ENCODE results near the gene TAF1A. TPM values are rescaled to one million over a fixed set of nuclear protein-coding genes. Genes with fewer than 3 reads are reported as not detected.

Gene TAF1A
- total RNA-seq, 1 experiment from 2014 or later: 21.4 TPM

DNA sequence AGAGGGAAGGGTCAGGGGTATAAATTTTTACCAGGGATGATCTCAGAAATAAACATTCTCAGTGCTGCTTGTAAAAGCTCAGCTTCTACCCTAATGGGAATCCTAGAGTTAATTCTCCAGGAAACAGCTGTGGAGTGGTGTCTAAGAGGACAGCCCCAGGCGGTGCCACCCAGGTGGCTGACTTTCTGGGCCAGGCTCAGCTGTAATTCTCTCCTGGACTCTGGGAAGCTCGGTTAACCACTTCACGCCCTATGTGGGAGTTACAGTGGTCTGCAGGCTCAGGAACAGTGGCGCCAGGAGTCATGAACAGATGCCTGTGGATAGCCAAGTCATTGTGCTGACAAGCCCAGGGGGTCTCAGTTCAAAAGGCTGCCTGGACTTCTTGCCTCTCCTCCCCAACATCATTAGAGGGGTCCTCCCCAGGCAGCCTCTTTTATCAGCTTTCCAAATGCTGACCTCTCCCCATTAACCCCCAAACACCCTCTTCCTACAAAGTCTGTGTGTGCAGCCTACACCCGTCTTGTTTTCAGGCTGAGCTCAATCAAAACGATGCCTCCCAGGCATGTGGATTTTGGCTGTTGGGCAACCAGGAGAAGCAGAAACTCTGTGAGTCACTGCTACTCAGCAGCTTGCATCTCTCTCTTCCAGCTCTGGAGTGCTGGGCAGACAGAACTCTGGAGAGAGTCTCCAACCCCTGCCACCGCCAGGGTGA is 43.0 kb downstream of the TAF1A start:
- Histone ChIP-seq H3K36me3 (ENCODE audit: control insufficient read depth in 1 of 2, insufficient read depth in 2 of 2, low read length in 2 of 2) (no peaks in the 10 kb centered on the region), H3K27ac (ENCODE audit: low read depth, low read length) (no peak overlapping the region), H2AFZ (ENCODE audit: low read depth, low read length, poor library complexity, severe bottlenecking) (no peak overlapping the region), H3K9me3 (ENCODE audit: control insufficient read depth in 1 of 2, insufficient read depth in 1 of 2, low read depth in 1 of 2, low read length in 2 of 2) (no peaks in the 10 kb centered on the region), H3K4me3 (replicated peaks in 1 of 2; ENCODE audit: low read depth in 1 of 2, low read length in 2 of 2) (no peak overlapping the region), H3K9me2 (ENCODE audit: insufficient read depth) (no peaks in the 10 kb centered on the region), H3K79me2 (ENCODE audit: insufficient read depth, low read length) (no peaks in the 10 kb centered on the region), H3K27me3 (ENCODE audit: insufficient read depth, low read length) (no peaks in the 10 kb centered on the region), H3K4me2 (ENCODE audit: low read length) (no peak overlapping the region), H3K9ac (ENCODE audit: low read length) (no peak overlapping the region), H4K20me1 (ENCODE audit: insufficient read depth) (no peaks in the 10 kb centered on the region), H3K4me1 (ENCODE audit: control insufficient read depth in 1 of 2, insufficient read depth in 2 of 2, low read length in 2 of 2) (no peaks in the 10 kb centered on the region)
- intact Hi-C loops (cut with micrococcal nuclease): no loop called here
- TF ChIP-seq ZNF274 (IDR thresholded peaks at IDR 0.05; ENCODE audit: low read depth, low read length) (no peak), YY1 (IDR thresholded peaks at IDR 0.05; ENCODE audit: extremely low read depth, insufficient replicate concordance, low read depth, low read length) (no peak)
- ATAC-seq (no peak), DNase-seq (ENCODE audit: low read depth, low spot score) (no peak)
- BruUV-seq (replicated peaks): no TSS peak
- RAD21 ChIA-PET (ENCODE audit: low non-redundant PET in 1 of 2, low total read pairs in 2 of 2, uncharacterized antibody in 2 of 2, unreplicated experiment in 2 of 2): no interaction called here
- POLR2A ChIA-PET: no interaction called here
- CTCF ChIA-PET: interaction anchor here (1.0 kb wide), 1 partner anchor 88 kb away, joined by 3 read pairs; no protein-coding TSS in a partner anchor

DNA sequence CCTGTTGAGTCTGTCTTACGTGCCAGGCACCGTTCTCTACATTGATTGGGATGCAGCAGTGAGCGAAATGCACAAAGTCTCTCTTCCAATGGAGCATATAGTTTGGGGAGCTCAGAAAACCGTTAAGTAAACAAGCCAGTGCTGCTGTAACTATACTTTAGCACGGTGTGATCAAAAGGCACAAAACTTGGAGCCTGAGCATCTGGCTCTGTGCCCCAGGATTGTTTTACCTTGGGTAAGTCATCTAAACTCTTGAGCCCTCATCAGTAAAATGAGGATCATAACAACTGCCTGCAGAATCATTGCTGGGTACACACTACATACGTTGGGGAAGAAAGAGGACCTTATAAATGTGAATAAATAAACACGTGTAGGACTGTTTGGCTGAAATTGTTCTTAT is 43.6 kb downstream of the TAF1A start:
- no peaks in the 10 kb centered on the region for H3K36me3 ChIP-seq (ENCODE audit: control insufficient read depth in 1 of 2, insufficient read depth in 2 of 2, low read length in 2 of 2)
- ChIA-PET POLR2A (no interaction called here), CTCF (no interaction called here), RAD21 (ENCODE audit: low non-redundant PET in 1 of 2, low total read pairs in 2 of 2, uncharacterized antibody in 2 of 2, unreplicated experiment in 2 of 2) (no interaction called here)
- DNase-seq (ENCODE audit: low read depth, low spot score) (no peak), ATAC-seq (no peak)
- TF ChIP-seq, protein P1, sequence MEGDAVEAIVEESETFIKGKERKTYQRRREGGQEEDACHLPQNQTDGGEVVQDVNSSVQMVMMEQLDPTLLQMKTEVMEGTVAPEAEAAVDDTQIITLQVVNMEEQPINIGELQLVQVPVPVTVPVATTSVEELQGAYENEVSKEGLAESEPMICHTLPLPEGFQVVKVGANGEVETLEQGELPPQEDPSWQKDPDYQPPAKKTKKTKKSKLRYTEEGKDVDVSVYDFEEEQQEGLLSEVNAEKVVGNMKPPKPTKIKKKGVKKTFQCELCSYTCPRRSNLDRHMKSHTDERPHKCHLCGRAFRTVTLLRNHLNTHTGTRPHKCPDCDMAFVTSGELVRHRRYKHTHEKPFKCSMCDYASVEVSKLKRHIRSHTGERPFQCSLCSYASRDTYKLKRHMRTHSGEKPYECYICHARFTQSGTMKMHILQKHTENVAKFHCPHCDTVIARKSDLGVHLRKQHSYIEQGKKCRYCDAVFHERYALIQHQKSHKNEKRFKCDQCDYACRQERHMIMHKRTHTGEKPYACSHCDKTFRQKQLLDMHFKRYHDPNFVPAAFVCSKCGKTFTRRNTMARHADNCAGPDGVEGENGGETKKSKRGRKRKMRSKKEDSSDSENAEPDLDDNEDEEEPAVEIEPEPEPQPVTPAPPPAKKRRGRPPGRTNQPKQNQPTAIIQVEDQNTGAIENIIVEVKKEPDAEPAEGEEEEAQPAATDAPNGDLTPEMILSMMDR (IDR thresholded peaks at IDR 0.05 in 2 of 3, conservative IDR thresholded peaks at IDR 0.05 in 1 of 3; ENCODE audit: borderline replicate concordance in 1 of 3, insufficient read depth in 1 of 3, low read depth in 2 of 3, low read length in 2 of 3): no peak
- no peak for TF ChIP-seq EGR1 (IDR thresholded peaks at IDR 0.05; ENCODE audit: low read depth)
- TF ChIP-seq, protein P2, sequence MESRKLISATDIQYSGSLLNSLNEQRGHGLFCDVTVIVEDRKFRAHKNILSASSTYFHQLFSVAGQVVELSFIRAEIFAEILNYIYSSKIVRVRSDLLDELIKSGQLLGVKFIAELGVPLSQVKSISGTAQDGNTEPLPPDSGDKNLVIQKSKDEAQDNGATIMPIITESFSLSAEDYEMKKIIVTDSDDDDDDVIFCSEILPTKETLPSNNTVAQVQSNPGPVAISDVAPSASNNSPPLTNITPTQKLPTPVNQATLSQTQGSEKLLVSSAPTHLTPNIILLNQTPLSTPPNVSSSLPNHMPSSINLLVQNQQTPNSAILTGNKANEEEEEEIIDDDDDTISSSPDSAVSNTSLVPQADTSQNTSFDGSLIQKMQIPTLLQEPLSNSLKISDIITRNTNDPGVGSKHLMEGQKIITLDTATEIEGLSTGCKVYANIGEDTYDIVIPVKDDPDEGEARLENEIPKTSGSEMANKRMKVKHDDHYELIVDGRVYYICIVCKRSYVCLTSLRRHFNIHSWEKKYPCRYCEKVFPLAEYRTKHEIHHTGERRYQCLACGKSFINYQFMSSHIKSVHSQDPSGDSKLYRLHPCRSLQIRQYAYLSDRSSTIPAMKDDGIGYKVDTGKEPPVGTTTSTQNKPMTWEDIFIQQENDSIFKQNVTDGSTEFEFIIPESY (IDR thresholded peaks at IDR 0.05; ENCODE audit: extremely low read depth, insufficient replicate concordance, low read length): no peak
- no peak for TF ChIP-seq JUND (IDR thresholded peaks at IDR 0.05)
- no peak for TF ChIP-seq EZH2phosphoT487 (IDR thresholded peaks at IDR 0.05; ENCODE audit: borderline replicate concordance)
- no peak for TF ChIP-seq YY1 (IDR thresholded peaks at IDR 0.05; ENCODE audit: extremely low read depth, insufficient replicate concordance, low read depth, low read length)
- no peak for TF ChIP-seq FOSL1 (IDR thresholded peaks at IDR 0.05; ENCODE audit: low read depth)
- no peak for TF ChIP-seq CEBPB (IDR thresholded peaks at IDR 0.05; ENCODE audit: low read depth)
- no peak for TF ChIP-seq SRF (IDR thresholded peaks at IDR 0.05; ENCODE audit: low read depth)
- H3K79me2 ChIP-seq (ENCODE audit: insufficient read depth, low read length): no peaks in the 10 kb centered on the region
- H3K9me3 ChIP-seq (ENCODE audit: control insufficient read depth in 1 of 2, insufficient read depth in 1 of 2, low read depth in 1 of 2, low read length in 2 of 2): no peaks in the 10 kb centered on the region
- no peak overlapping the region for H3K4me3 ChIP-seq (replicated peaks in 1 of 2; ENCODE audit: low read depth in 1 of 2, low read length in 2 of 2)
- H2AFZ ChIP-seq (ENCODE audit: low read depth, low read length, poor library complexity, severe bottlenecking): no peak overlapping the region
- no peaks in the 10 kb centered on the region for H4K20me1 ChIP-seq (ENCODE audit: insufficient read depth)
- H3K27me3 ChIP-seq (ENCODE audit: insufficient read depth, low read length): no peaks in the 10 kb centered on the region
- H3K9ac ChIP-seq (ENCODE audit: low read length): no peak overlapping the region
- intact Hi-C loops (cut with micrococcal nuclease): no loop called here
- no TSS peak for BruUV-seq (replicated peaks)
- no peaks in the 10 kb centered on the region for H3K4me1 ChIP-seq (ENCODE audit: control insufficient read depth in 1 of 2, insufficient read depth in 2 of 2, low read length in 2 of 2)
- H3K27ac ChIP-seq (ENCODE audit: low read depth, low read length): no peak overlapping the region
- H3K9me2 ChIP-seq (ENCODE audit: insufficient read depth): no peaks in the 10 kb centered on the region
- H3K4me2 ChIP-seq (ENCODE audit: low read length): no peak overlapping the region

Measured in HCT116 (cell line).